Nephron (organoid): ENCODE data around the gene PLXNA4.

Experiments used
- H3K27ac Mint-ChIP-seq, 3 experiments: 2 replicates each; pipeline ENCODE4 v1.8.0; 2020; ENCODE audit warnings: mixed read lengths in 3 of 3, mild to moderate bottlenecking in 2 of 3, moderate library complexity in 1 of 3
- H3K27me3 Mint-ChIP-seq: 2 replicates; pipeline ENCODE4 v1.8.0; 2021; ENCODE audit warnings: low read depth, mild to moderate bottlenecking, moderate library complexity, mixed read lengths
- H3K36me3 Mint-ChIP-seq: 2 replicates; pipeline ENCODE4 v1.8.0; 2020; ENCODE audit warnings: low read depth, mixed read lengths
- H3K4me1 Mint-ChIP-seq: 2 replicates; pipeline ENCODE4 v1.8.0; 2020; ENCODE audit warnings: mixed read lengths
- H3K4me3 Mint-ChIP-seq, 3 experiments: 2 replicates each; pipeline ENCODE4 v1.8.0; 2020; ENCODE audit warnings: mild to moderate bottlenecking in 3 of 3, mixed read lengths in 3 of 3, moderate library complexity in 2 of 3
- H3K9me3 Mint-ChIP-seq: 2 replicates; pipeline ENCODE4 v1.8.0; 2020; ENCODE audit warnings: mixed read lengths
- CTCF ChIP-seq, 3 experiments: fragments of 200-600 bp; sonication (generic); IDR thresholded peaks; one replicate each; pipeline ENCODE4 v1.5.0; 2021; ENCODE audit warnings: antibody characterized with exemption in 3 of 3; ENCODE audit not compliant: unreplicated experiment in 3 of 3

Gene PLXNA4

GRCh38 chr7:132404261-132404660, 172.0 kb downstream of the PLXNA4 start:
- Mint-ChIP-seq H3K4me3 (no peak overlapping the region), H3K4me1 (peaks cover 28% of the 10 kb centered on the region), H3K27ac (no peak overlapping the region), H3K9me3 (peaks cover 3% of the 10 kb centered on the region), H3K27me3 (peaks cover 25% of the 10 kb centered on the region), H3K36me3 (no peaks in the 10 kb centered on the region)
- TF ChIP-seq CTCF (IDR thresholded peaks at IDR 0.05; ENCODE audit: unreplicated experiment in 3 of 3): no peak

GRCh38 chr7:132403465-132404110, 172.7 kb downstream of the PLXNA4 start:
- Mint-ChIP-seq H3K36me3 (no peaks in the 10 kb centered on the region), H3K4me3 (no peak overlapping the region), H3K27me3 (peaks cover 25% of the 10 kb centered on the region), H3K27ac (no peak overlapping the region), H3K9me3 (peaks cover 3% of the 10 kb centered on the region), H3K4me1 (peaks cover 28% of the 10 kb centered on the region)
- no peak for TF ChIP-seq CTCF (IDR thresholded peaks at IDR 0.05; ENCODE audit: unreplicated experiment in 3 of 3)

GRCh38 chr7:132402751-132403245, 173.5 kb downstream of the PLXNA4 start:
- Mint-ChIP-seq H3K4me3 (no peak overlapping the region), H3K27me3 (peaks cover 30% of the 10 kb centered on the region), H3K27ac (peak overlapping the region in 1 of 3 experiments; percentile 32), H3K9me3 (peaks cover 3% of the 10 kb centered on the region), H3K4me1 (peaks cover 26% of the 10 kb centered on the region), H3K36me3 (no peaks in the 10 kb centered on the region)
- no peak for TF ChIP-seq CTCF (IDR thresholded peaks at IDR 0.05; ENCODE audit: unreplicated experiment in 3 of 3)

GRCh38 chr7:132402096-132402495, 174.2 kb downstream of the PLXNA4 start:
- Mint-ChIP-seq H3K4me1 (peaks cover 25% of the 10 kb centered on the region), H3K36me3 (no peaks in the 10 kb centered on the region), H3K4me3 (no peak overlapping the region), H3K27ac (no peak overlapping the region), H3K9me3 (peaks cover 3% of the 10 kb centered on the region), H3K27me3 (peaks cover 33% of the 10 kb centered on the region)
- no peak for TF ChIP-seq CTCF (IDR thresholded peaks at IDR 0.05; ENCODE audit: unreplicated experiment in 3 of 3)

- Mint-ChIP-seq H3K4me3 (no peak overlapping the region), H3K27ac (peak overlapping the region in 1 of 3 experiments; percentile 8), H3K4me1 (peaks cover 27% of the 10 kb centered on the region), H3K27me3 (peaks cover 30% of the 10 kb centered on the region), H3K36me3 (no peaks in the 10 kb centered on the region), H3K9me3 (peaks cover 3% of the 10 kb centered on the region)
- TF ChIP-seq CTCF (IDR thresholded peaks at IDR 0.05; ENCODE audit: unreplicated experiment in 3 of 3): no peak
These were observed 175.6 kb downstream of the PLXNA4 start for GRCh38 chr7:132400561-132401142.

GRCh38 chr7:132399367-132399766, 176.9 kb downstream of the PLXNA4 start:
- Mint-ChIP-seq H3K9me3 (peaks cover 3% of the 10 kb centered on the region), H3K27me3 (peaks cover 26% of the 10 kb centered on the region), H3K27ac (no peak overlapping the region), H3K4me3 (no peak overlapping the region), H3K4me1 (peaks cover 33% of the 10 kb centered on the region), H3K36me3 (no peaks in the 10 kb centered on the region)
- TF ChIP-seq CTCF (IDR thresholded peaks at IDR 0.05; ENCODE audit: unreplicated experiment in 3 of 3): no peak
